Dermis microvascular lymphatic vessel endothelial cell (primary cell): Measurements from ENCODE around the gene NLGN1. TPM values are rescaled to one million over a fixed set of nuclear protein-coding genes. Genes with fewer than 3 reads are reported as not detected.
A peak's percentile ranks its signal among the peaks of the same experiment; 100 is the strongest.

Experiments used
- DNase-seq, 2 donors: peaks; one replicate each; pipeline versions ENCODE4 v3.0.0 to v3.0.0-alpha.2; 2010; ENCODE audit warnings: low read depth in 2 of 2
- total RNA-seq: library from RNA; depleted of rRNA; stranded (reverse); fragments of >200 nt; gene quantifications from 2 replicates; pipeline ENCODE4 v1.2.1, GENCODE V29; 2014

Gene NLGN1
- total RNA-seq, 1 donor from 2014 or later, result 0.51 TPM

DNA sequence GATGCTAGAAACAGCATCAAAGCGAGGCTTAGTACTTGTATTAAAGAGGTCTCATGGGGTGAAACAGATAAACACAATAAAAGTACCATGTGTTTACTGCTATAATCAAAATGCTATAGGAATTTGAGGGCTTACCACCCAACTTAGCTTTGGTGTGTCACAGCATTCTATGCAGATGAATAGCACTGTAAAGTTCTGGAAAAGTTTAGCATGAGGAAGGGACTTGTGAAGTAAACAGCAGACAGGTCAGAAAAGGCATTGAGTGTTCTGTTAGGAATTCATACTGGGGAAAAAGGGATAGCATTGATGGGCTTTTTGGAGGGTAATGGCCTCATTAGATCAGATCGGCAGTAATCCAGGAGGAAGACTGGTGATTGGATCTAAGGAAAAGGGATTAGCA is 505.3 kb downstream of the NLGN1 start:
- DNase-seq, result no peak

DNA sequence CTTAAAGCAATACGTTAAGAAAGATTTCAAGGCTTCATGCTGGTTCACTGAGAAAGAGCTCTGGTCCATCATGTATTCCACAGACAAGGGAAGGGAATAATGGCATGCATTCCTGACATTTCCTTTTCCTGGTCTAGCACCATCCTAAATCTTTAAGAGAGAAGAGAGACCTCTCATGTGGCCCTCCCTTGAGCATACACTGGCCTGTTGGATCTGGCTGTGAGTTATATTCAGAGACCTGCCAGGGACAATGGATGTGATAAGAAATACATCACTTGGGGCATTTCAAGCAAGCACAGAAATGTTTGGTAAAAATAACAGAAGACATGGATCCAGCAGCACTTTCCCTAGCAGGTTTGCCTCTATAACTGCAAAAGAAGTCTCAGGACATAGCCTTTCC is 507.8 kb downstream of the NLGN1 start:
- no peak for DNase-seq

DNA sequence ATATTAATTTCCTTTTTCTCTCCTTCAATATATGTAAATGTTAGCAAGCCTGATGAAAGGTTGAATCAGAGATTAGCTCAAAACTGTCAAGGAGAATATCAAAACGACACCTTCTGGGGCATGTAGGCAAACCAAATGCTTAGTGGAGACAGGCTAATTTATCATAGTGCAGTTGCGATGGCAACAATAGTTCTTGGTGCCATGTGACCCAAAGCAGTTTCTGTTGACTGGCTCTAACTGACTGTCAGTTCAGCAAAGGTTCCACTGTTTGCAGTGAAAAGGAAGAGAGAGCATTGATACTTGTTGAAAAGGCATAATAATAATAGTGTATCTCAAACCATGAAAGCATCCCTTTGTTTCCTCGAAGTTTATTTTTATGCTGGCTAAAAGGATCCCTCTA is 513.9 kb downstream of the NLGN1 start:
- no peak for DNase-seq

DNA sequence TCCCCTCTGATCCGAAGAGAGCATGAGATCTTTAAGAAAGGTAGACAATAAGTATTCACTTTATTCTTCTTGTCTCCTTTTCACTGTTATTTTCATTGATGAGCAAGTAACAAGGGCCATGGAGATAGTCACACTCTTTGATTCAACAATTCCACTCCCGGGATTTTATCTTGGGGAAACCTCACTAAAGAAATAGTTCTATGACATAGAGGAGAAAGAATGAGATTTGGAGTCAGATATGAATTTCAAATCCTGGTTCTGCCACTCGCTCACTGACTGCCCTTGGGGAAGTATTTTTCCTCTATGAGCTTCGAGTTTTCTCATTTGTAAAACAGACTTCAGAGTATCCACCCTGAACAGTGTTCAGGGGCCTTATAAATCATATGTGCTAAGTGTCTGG is 514.6 kb downstream of the NLGN1 start:
- no peak for DNase-seq

DNA sequence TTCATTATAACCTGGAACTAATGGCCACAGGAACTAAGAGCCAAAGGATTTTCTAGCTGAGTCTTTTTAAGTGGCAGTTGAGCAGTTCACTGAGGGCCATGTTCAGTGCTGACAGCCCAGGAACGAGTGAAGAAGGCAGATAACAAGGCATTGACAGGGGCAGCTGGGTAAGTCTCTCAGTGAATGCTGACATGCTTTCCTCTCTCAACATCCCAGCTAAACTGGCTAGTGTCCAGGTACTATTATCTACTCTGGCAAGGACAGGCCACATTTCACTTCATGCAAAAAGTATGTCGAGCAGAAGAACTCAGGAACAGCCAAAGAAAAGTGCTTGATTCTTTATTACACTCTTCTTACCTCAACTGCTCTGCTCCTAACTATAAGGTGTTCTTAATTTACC is 515.9 kb downstream of the NLGN1 start:
- peak in 1 of 2 donors; percentile 49 for DNase-seq

DNA sequence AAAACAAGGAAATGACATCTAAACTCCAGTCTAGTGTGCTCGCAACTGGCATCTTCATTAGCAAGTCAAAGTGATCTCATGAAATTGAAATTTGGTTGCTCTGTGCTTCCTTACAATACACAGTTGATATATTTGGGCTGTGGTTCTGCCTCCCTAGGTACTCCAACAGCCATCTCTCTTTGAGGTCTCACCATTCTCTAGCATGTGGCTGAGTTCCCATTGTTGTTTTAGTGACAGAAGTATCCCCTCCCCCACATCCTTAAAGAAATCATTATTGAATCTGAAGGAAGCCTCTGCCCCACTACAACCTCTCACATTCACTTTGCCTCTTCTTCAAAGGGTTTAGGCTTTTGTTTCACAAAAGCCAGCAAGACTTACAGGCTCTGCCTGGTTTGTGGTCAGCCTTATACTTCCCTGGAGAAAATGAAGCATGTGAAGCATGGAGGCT is 516.5 kb downstream of the NLGN1 start:
- no peak for DNase-seq

DNA sequence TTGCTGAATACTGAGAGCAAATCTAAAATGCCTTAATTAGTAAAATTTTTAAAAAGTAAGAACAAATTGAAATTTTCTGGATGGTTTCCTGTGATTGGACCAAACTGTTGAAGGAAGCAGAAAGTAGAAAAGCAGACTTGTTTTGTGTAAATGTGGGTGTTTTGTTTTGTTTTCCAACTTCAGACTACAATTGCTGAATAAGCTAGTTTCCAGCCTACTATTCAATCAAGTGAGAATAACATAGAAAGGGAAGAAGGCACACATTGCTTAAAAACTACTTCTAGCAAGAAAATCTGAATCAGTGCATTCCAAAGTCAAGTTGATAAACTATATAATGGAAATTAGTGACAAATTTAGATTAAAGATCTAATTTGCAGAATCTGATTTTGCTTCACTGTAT is 519.3 kb downstream of the NLGN1 start:
- no peak for DNase-seq

DNA sequence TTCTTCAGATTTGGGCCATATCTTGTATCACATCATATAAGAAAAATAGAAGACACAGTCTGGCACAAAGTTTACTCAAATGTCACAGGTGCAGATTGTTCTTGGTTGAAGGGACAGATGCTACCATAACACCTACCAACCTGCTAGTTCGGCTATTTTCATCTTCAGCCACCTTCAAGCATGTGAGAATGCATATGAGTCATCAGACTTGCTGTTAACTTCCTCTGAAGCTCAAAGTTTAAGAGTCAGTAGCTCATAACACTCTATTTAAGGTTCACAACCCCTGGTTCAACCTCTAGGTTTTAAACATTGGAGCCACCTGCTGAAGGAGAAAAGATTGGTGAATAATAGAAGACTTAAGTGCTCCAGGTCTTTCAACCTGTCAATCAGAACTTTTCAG is 522.8 kb downstream of the NLGN1 start:
- peak in 1 of 2 donors; percentile 23 for DNase-seq

DNA sequence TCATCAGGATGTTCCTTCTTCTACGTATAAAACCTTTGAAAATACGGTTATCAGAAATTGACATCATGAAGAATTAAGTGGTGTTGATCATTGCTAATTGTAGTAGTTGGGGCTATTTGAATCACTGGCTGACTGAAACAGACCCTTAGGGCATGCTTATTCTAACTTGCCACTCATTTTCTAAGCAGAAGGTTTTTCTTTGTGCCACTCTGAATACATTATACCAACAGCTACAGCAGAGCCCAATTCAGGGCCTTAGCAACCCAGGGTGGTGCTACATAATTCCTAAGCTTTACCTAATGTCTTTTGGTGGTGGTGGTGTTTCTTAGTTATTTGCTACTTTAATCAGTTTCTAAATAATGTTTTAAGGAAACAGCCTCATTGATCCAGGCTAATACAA is 524.2 kb downstream of the NLGN1 start:
- DNase-seq, result no peak

DNA sequence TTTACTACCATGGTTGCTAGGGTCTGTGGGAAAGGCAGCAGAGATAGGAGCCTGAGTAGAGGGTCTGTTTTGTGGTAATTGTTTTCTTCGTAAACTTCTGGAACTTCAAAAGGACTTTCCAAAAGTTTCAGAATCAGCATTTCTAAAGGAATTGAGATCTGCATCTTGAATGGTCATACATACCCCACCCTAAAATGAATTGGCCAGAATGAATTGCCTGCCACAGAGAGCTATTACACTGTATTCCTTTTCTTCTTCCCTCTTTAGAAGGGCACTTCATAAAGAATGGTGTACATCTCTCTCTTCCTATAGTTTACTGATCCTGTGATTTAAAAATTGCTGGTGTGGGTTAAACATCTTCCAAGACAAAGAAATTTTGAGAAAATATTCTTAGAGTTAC is 525.7 kb downstream of the NLGN1 start:
- DNase-seq, result no peak

DNA sequence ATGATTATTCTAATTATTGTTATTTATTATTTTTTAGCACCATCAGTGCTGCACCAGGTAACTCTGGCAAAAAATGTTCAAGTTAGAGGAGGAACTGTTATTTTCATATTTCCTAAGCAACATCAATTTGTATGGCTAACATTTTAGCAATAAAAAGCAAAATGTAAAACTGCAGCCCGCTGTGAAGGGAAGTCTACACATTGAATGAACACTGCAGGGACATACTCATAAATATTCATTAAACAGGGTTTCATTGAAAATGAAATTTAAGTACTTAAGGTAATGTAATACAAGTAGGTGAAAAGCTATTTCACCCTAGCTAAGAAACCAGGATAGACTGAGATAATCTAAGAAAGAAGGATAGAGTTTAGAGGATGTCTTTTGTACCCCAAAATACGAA is 532.7 kb downstream of the NLGN1 start:
- DNase-seq, result no peak

DNA sequence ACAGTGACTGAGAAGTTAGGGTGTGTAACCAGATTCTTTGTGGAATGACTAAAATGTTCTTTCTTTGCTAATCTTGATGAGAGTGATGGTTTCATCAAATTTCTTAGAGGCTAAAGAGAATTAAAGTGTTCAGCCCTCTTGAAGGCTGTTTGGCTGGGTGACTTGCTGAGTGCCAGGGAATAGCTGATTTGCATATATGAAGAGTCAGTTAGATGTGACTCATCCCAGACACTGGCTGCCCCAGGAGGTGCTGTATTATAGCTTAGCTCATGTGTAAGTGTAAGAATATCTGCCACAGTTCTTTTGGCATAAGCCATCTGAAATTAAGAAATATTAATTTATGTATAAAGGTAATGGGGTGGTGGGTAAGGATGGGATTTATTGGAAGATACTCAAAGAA is 535.1 kb downstream of the NLGN1 start:
- DNase-seq, result peak in 1 of 2 donors; percentile 41

DNA sequence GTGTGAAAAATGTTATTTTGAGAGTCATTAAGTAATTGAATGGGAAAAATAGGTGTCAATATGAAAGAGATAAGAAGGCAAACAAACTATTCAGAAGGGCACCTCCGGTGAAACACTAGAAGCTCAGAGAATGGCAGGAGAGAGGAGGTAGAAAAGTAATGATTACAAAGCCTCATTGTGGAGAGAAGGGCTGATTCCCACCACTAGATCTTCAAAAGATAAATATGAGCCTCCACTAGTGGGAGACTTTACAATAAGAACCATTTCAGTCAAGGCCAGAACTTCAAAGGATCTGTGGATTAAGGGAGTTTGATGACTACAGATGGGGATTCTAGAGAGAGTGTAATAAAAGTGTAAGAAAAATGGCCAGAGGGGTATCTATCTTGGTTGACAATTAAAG is 535.6 kb downstream of the NLGN1 start:
- DNase-seq, result no peak

DNA sequence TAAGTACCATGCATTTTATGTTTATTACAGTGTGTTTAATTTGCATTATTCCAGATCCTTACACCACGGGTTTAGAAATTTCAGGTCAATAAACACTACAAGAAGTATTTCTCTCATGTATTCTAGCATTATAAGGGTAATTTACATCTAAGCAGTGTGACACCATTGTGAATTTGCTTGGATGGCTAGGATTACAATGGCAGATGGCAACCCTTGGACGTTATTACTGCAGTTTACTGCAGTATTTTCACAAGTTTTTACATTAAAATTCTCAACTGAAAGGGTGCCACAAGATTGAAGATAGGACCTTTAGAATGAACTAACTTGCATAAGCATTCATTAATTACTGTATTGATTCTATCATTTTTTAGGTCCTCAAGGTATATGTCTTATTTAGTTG is 538.8 kb downstream of the NLGN1 start:
- no peak for DNase-seq

DNA sequence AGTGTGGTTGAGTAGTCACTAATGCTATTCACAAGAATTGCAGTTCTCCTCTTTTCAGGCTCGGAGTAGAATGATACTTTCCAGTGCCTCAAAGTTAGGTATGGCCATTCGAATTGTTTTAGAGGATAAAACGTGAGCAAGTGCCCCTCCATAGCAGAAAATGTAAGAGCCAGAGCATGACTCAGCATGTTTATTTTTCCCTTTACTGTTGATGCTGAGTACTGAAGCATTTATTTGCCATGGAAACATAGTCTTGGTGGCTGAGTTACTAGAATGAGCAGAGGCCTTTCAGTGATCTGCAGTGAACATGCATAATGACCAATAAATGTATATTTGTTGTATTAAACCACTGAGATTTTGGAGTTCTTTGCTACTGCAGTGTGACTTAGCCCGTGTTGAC is 540.6 kb downstream of the NLGN1 start:
- peak; percentile 48 to 80 for DNase-seq

DNA sequence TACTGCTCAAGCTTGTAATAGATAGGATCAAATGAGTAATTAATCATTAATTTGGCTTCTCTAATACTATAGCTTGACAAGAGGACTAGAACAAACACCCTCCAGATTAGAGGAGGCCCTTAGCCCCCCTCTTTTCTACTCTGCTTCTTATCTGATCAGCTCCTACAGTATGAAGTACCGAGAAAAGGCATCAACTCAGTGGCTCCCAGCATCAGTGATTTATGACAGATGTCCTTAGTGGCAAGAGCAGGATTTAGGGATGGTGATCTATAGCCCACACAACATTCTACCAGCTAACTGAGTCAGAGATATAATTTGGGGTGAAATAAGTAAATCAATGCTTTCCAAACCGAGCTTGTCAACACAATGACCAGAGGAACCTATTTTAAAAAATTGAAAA is 541.1 kb downstream of the NLGN1 start:
- no peak for DNase-seq

DNA sequence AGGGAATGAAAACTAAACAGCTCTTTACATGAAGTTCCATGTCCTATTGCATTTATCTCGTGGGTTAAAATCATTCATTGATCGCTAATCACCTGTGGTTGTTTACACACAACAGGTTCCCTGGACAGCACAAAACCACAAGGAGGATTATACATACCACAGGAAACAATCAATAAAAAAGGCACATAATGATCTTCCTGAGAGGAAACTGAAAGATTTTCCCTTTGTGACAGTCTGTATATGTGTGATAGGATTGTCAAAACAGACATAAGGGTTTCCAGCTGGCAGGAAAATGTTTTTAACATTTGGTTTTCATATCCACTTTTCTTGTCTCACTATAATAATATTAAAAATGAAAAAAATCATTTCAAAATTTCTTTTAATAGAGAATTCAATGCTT is 541.8 kb downstream of the NLGN1 start:
- DNase-seq, result peak; percentile 63

DNA sequence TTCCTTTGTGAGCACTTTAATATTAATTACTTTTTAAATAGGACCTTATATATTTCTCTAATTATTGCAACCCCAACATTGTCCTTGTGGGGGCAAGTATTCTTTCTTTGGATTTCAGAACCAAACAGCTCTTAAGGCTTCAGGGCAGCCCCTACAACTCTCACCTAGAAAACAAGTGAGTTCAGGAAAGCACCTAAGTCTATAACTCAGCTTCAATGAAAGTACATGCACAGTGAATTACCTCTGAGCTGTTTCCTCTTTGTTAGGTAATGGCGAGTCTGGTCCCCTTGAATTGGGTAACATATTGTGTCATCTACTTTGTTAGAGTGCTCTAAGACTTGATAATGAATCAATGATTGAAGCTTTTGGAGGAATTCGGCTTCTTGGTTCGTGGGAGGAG is 545.7 kb downstream of the NLGN1 start:
- DNase-seq, result no peak

DNA sequence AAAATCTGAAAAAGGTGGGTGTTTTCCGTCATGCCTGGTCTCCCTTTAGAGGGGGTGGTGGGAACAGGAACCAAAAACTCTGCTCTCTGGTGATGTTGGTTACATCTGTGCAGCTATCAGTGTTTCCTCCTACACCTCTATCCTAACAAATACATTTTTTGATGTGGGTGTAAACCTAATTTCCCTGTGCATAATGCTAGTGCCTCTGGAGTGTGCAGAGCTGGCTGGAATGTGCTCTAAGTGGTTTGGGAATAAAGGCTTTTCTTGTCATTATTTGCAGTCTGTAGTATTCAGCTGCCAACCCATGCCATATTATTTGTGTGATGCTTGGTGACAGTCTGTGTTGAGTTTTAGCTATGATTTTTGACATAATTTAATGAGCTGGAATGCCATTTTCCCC is 547.6 kb downstream of the NLGN1 start:
- DNase-seq, result no peak

DNA sequence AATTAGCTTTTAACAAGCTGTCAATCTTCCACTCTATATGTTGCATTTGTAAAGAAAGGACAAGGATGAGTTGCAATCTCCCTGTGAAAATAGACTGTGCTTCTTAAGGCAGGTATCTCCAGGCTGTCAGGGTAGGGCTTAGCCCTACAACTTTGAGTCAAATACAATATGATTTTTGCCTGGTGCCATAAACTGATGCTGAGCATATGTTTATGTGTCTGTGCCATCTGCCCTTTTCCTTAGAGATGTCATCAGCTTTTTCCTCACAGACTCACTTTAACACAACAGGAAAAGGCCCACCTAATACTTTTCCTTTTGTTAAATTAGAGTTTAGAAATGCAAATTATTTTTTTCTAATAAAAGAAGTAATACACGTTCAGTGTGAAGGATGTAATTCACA is 548.3 kb downstream of the NLGN1 start:
- DNase-seq, result no peak

DNA sequence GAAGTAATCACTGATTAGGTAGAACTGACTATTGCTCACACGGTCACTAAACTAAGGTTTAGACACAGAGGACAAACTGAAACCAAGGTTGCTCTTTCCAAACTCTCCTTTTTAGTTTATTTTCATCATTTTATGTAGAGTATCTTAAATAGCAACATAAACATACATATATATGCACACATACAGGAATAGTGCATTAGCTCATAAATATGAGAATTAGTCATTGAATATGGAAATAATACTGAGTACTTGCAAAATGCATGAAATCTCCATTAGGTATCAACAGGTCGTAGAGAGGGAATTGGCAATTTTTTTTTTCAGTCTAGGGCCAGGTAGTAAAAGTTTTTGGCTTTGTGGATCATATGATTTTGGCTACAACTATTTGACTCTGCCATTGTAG is 557.1 kb downstream of the NLGN1 start:
- no peak for DNase-seq

DNA sequence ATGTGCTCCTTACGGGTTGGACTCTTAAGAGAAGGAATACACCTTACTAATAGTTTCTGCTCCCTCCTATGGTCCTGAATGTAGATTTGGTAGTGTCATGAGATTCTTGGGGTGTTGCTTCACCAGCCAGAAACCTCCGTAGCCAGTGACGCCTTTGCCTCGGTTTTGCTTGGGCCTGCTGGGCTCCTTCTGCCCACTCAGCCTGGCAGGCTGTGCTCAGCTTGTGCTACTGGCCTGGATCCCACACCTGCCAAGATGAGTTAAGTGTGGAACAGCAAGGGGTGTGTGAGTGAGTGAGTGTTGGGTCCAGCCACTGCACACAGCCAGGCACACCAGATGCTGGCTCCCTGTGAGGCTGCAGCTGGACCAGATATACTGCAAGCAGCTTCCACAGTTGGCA is 560.1 kb downstream of the NLGN1 start:
- DNase-seq, result no peak

DNA sequence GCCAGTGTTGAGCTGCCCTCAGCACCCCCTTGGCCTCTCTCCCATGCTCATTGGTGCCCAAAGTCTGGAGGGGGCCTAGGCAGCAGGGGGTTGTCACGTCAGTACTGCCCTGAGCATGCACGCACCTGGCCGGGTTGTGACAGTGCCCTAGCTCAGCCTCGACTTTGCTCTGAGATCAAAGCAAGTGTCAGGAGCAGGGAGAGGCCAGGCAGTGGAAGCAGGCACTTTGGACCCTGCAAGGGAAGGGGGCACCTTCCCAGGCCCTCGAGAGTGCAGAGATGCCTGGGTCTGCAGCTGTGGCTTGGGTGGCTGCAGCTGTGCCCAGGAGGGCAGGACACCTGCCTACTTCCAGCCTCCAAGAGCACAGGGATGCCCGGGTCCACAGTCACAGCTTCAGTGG is 561.3 kb downstream of the NLGN1 start:
- DNase-seq, result no peak

DNA sequence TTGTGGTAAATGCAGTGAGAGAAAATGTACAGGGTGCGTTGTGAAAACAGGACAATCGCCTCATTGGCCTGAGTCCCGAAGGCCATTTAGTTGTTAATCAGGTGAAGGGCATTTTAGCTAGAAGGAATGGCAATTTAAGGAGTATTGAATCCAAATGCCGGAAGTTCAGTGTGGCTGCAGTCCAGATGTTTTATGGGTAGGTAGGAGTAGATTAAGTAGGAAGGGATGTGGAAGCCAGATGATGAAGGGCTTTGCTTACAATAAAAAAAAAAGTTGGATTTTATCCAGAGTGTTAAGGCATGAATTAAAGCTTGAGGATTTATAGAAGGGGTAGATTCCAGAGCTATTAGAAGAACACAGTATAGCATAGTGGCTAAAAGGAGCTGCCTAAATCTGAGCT is 572.7 kb downstream of the NLGN1 start:
- DNase-seq, result no peak

DNA sequence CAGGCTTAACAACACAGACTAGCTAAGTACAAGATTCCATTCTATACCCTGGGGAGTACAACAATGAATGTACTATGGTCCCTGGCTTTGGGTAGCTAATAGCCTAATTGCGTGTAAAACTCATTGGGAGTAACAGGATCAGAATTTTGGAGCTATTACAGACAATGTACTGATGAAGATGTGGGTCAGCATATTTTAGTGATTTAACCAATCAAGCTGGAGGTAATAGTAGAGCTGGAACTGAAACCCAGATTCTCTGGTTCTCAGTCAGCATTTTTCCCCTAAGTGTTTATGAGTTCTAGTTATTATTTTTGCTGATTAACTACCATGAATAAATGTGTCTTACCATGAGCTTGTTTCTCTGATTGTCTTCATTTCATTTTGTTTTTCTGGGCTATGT is 578.7 kb downstream of the NLGN1 start:
- DNase-seq, result no peak
